ENCODE results near the gene CCDC32. TPM values are rescaled to one million over a fixed set of nuclear protein-coding genes. Genes with fewer than 3 reads are reported as not detected.

Gene CCDC32
- total RNA-seq, 1 experiment from 2014 or later, result 8.9 TPM

DNA sequence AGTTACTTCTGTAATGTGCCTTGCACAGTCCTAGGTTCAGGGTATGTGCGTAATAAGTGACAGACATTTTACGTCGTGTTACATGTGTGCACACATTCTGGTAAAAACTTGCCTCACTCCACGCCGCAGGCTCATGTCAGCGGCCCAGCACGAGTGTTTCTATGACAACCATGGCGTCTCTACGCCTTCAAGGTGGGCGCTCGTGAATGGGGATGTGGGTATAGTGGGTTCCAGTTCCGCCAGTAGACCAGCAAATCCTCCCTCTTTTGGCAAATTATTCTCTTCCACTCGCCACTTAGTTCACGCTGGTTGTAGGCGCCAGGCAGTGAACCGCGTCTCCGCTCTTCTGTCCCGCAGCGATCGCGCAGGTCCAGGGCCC, 53.8 kb downstream of the CCDC32 start:
- Histone ChIP-seq H2AK5ac (ENCODE audit: insufficient read length, low read length) (no peak overlapping the region), H2BK5ac (ENCODE audit: insufficient read length, low read length) (no peak overlapping the region), H2BK120ac (ENCODE audit: low read depth, low read length, poor library complexity, severe bottlenecking) (no peak overlapping the region), H3K14ac (ENCODE audit: insufficient read depth, low read length) (peak overlapping the region; percentile 75), H3K56ac (ENCODE audit: insufficient read length, low read depth, low read length) (no peak overlapping the region), H2BK20ac (ENCODE audit: low read depth, low read length, poor library complexity, severe bottlenecking) (no peak overlapping the region), H2BK15ac (ENCODE audit: low read depth, low read length) (no peak overlapping the region), H4K8ac (replicated peaks; ENCODE audit: insufficient read length, low read depth, low read length) (no peak overlapping the region), H3K4ac (ENCODE audit: low read depth, low read length) (no peak overlapping the region), H4K5ac (ENCODE audit: insufficient read length, low read depth, low read length) (no peak overlapping the region), H4K20me1 (ENCODE audit: control insufficient read depth, insufficient read depth, insufficient read length) (no peaks in the 10 kb centered on the region), H3K9ac (ENCODE audit: extremely low read depth, insufficient read length, low read length) (no peak overlapping the region), H3K18ac (ENCODE audit: insufficient read length, low read depth, low read length) (peak overlapping the region; percentile 22), H2BK12ac (ENCODE audit: insufficient read length, low read depth, low read length) (no peak overlapping the region), H3T11ph (ENCODE audit: low read length) (no peak overlapping the region), H3K4me2 (ENCODE audit: insufficient read depth, insufficient read length, low read length) (peak overlapping the region; percentile 51), H3K79me2 (ENCODE audit: insufficient read depth, low read length) (no peaks in the 10 kb centered on the region), H3K9me3 (ENCODE audit: control insufficient read depth, low read depth, low read length) (no peaks in the 10 kb centered on the region), H3K4me1 (ENCODE audit: insufficient read depth, low read length) (no peaks in the 10 kb centered on the region), H3K27ac (ENCODE audit: insufficient read length, low read depth, low read length) (no peak overlapping the region), H3K23me2 (ENCODE audit: insufficient read length, low read depth, low read length, poor library complexity, severe bottlenecking) (peaks cover 7% of the 10 kb centered on the region), H3K27me3 (ENCODE audit: insufficient read depth, low read length) (peaks cover 12% of the 10 kb centered on the region; the same call in 1 of the 2 replicates), H4K91ac (ENCODE audit: insufficient read length, low read depth, low read length) (no peak overlapping the region), H3K79me1 (ENCODE audit: insufficient read depth, low read depth, low read length, poor library complexity, severe bottlenecking) (no peaks in the 10 kb centered on the region), H3K23ac (ENCODE audit: insufficient read length, low read depth, low read length) (no peak overlapping the region), H2AFZ (ENCODE audit: low read length) (no peak overlapping the region)
- DNase-seq, result no peak
- H3K4me1 Mint-ChIP-seq, result peaks cover 18 to 22% of the 10 kb centered on the region in 2 experiments
- peak overlapping the region; percentile 71 to 79 for H3K4me3 Mint-ChIP-seq
- H3K36me3 Mint-ChIP-seq (ENCODE audit: insufficient read depth in 1 of 3, low read depth in 3 of 3), result no peaks in the 10 kb centered on the region
- WGBS (ENCODE audit: extremely low coverage, insufficient read length, low lambda C conversion rate), result no CpG with 5 or more reads among the region's 22 CpGs
- H3K27ac Mint-ChIP-seq, result no peak overlapping the region
- H3K27me3 Mint-ChIP-seq (ENCODE audit: low read depth), result peaks cover 74% of the 10 kb centered on the region
- TF ChIP-seq, protein P1, sequence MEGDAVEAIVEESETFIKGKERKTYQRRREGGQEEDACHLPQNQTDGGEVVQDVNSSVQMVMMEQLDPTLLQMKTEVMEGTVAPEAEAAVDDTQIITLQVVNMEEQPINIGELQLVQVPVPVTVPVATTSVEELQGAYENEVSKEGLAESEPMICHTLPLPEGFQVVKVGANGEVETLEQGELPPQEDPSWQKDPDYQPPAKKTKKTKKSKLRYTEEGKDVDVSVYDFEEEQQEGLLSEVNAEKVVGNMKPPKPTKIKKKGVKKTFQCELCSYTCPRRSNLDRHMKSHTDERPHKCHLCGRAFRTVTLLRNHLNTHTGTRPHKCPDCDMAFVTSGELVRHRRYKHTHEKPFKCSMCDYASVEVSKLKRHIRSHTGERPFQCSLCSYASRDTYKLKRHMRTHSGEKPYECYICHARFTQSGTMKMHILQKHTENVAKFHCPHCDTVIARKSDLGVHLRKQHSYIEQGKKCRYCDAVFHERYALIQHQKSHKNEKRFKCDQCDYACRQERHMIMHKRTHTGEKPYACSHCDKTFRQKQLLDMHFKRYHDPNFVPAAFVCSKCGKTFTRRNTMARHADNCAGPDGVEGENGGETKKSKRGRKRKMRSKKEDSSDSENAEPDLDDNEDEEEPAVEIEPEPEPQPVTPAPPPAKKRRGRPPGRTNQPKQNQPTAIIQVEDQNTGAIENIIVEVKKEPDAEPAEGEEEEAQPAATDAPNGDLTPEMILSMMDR (conservative IDR thresholded peaks at IDR 0.05), result no peak
- H3K9me3 Mint-ChIP-seq, result no peaks in the 10 kb centered on the region

Measured in H9 (cell line).